HepG2 (cell line): ENCODE data around the gene PMVK. TPM values are rescaled to one million over a fixed set of nuclear protein-coding genes. Genes with fewer than 3 reads are reported as not detected.
A peak's percentile ranks its signal among the peaks of the same experiment; 100 is the strongest.

ENCODE experiments used
- ARID4A ChIP-seq: sonication (generic); formaldehyde crosslinking; IDR thresholded peaks from 2 replicates; pipeline ENCODE4 v1.5.0; 2020; ENCODE audit warnings: mild to moderate bottlenecking, missing genetic modification reagents, borderline replicate concordance
- CENPT ChIP-seq: sonication (generic); formaldehyde crosslinking; IDR thresholded peaks from 2 replicates; pipeline ENCODE4 v1.8.0; 2022; ENCODE audit warnings: low read depth, mild to moderate bottlenecking, moderate library complexity, missing genetic modification reagents
- FOXA1 ChIP-seq, 2 experiments: fragments of 450-650 bp in 1 of 2; sonication (generic) in 1 of 2; formaldehyde crosslinking in 1 of 2; IDR thresholded peaks; 2 replicates each; pipeline versions ENCODE4 v1.4.0 to v1.6.1; 2016 to 2020; ENCODE audit warnings: missing genetic modification reagents in 1 of 2
- MIXL1 ChIP-seq: IDR thresholded peaks from 2 replicates; pipeline ENCODE4 v1.6.1; 2016
- POGZ ChIP-seq: sonication (generic); formaldehyde crosslinking; IDR thresholded peaks from 2 replicates; pipeline ENCODE4 v1.4.0; 2020; ENCODE audit warnings: mild to moderate bottlenecking, missing genetic modification reagents
- PRDM10 ChIP-seq: sonication (generic); formaldehyde crosslinking; IDR thresholded peaks from 2 replicates; pipeline ENCODE4 v1.4.0; 2020; ENCODE audit warnings: low read depth, missing genetic modification reagents
- RFX5 ChIP-seq: IDR thresholded peaks from 2 replicates; pipeline ENCODE4 v1.6.1; 2011; ENCODE audit warnings: low read depth, low read length, improper control_type of control experiment
- RXRB ChIP-seq: IDR thresholded peaks from 2 replicates; pipeline ENCODE4 v1.6.1; 2016; ENCODE audit warnings: borderline replicate concordance, missing genetic modification reagents, missing compliant biosample characterization
- SCMH1 ChIP-seq: sonication (generic); formaldehyde crosslinking; IDR thresholded peaks from 2 replicates; pipeline ENCODE4 v1.9.0; 2021; ENCODE audit warnings: missing genetic modification reagents, mild to moderate bottlenecking, borderline replicate concordance
- SOX13 ChIP-seq, 3 experiments: fragments of 450-650 bp in 1 of 3; sonication (generic) in 1 of 3; formaldehyde crosslinking in 1 of 3; IDR thresholded peaks in 2 of 3; conservative IDR thresholded peaks in 1 of 3; 2 replicates each; pipeline versions ENCODE4 v1.5.0 to v1.6.1; 2016 to 2020; ENCODE audit warnings: antibody characterized with exemption in 1 of 3, mild to moderate bottlenecking in 1 of 3, missing compliant biosample characterization in 1 of 3, missing genetic modification reagents in 1 of 3, moderate library complexity in 1 of 3
- ZBTB3 ChIP-seq: sonication (generic); formaldehyde crosslinking; IDR thresholded peaks from 2 replicates; pipeline ENCODE4 v1.4.0; 2020; ENCODE audit warnings: low read depth, mild to moderate bottlenecking, moderate library complexity, missing genetic modification reagents, borderline replicate concordance
- ZFP1 ChIP-seq: IDR thresholded peaks from 2 replicates; pipeline ENCODE4 v1.6.1; 2016
- ZNF205 ChIP-seq: IDR thresholded peaks from 2 replicates; pipeline ENCODE4 v1.6.1; 2018; ENCODE audit warnings: missing biosample characterization, missing genetic modification reagents
- ZNF350 ChIP-seq: sonication (generic); formaldehyde crosslinking; IDR thresholded peaks from 2 replicates; pipeline ENCODE4 v1.4.0; 2020; ENCODE audit warnings: mild to moderate bottlenecking, low read depth, missing genetic modification reagents, borderline replicate concordance
- ZNF468 ChIP-seq: sonication (generic); formaldehyde crosslinking; IDR thresholded peaks from 2 replicates; pipeline ENCODE4 v1.8.0; 2022; ENCODE audit warnings: mild to moderate bottlenecking, moderate library complexity, missing genetic modification reagents
- ZNF510 ChIP-seq: sonication (generic); formaldehyde crosslinking; IDR thresholded peaks from 2 replicates; pipeline ENCODE4 v1.4.0; 2020; ENCODE audit warnings: low read depth, mild to moderate bottlenecking, missing genetic modification reagents
- ZNF556 ChIP-seq: sonication (generic); formaldehyde crosslinking; IDR thresholded peaks from 2 replicates; pipeline ENCODE4 v1.4.0; 2020; ENCODE audit warnings: mild to moderate bottlenecking, missing genetic modification reagents, borderline replicate concordance
- ZNF674 ChIP-seq: sonication (generic); formaldehyde crosslinking; IDR thresholded peaks from 2 replicates; pipeline ENCODE4 v1.5.0; 2020; ENCODE audit warnings: low read depth, mild to moderate bottlenecking, missing genetic modification reagents
- polyA plus RNA-seq, 8 experiments: library from polyadenylated mRNA; depleted of rRNA in 3 of 8; stranded (reverse) in 7 of 8; unstranded in 1 of 8; fragments of >200 nt; fragmentation: Illumina TruSeq in 4 of 8; extraction: Trizol in 4 of 8; gene quantifications; 2 replicates each; pipeline versions ENCODE4 v1.2.1 to v1.2.3, GENCODE V29; 2011 to 2016; ENCODE audit warnings: low read depth in 4 of 8, missing spikeins in 1 of 8, mixed read lengths in 1 of 8; ENCODE audit not compliant: insufficient read depth in 1 of 8
- total RNA-seq, 5 experiments: library from RNA; depleted of rRNA; stranded (reverse); fragments of >200 nt; fragmentation: Illumina TruSeq; extraction: Trizol; gene quantifications; 2 replicates each; pipeline ENCODE4 v1.2.3, GENCODE V29; 2016; ENCODE audit warnings: low read depth in 1 of 5

The PMVK gene
- total and polyA plus RNA-seq, 2 of the 13 experiments (the other 11 are each of a cell fraction or from before 2014, with no cell fraction given): 3.9 to 12.6 TPM

GRCh38 chr1:154961207-154962155 lies 25.0 kb upstream of the PMVK start, which contains the start of gene PYGO2 (continued):
- 0 out of 2 replicates have a peak, but pooled peaks have one; percentile 37 for TF ChIP-seq ZNF350
- no peak for TF ChIP-seq SCMH1 (CRISPR knock-in tag)
- peak; percentile 69; the same call in 1 of the 2 replicates for TF ChIP-seq POGZ (CRISPR knock-in tag)
- TF ChIP-seq ZNF674 (CRISPR knock-in tag): no peak; the same call in 1 of the 2 replicates
- 0 out of 2 replicates have a peak, but pooled peaks have one; percentile 61 for TF ChIP-seq CENPT (CRISPR knock-in tag)
- peak; percentile 98 for TF ChIP-seq PRDM10 (CRISPR knock-in tag)
- peak; percentile 60; the same call in 1 of the 2 replicates for TF ChIP-seq ZNF510 (CRISPR knock-in tag)
- no peak; the same call in 1 of the 2 replicates for TF ChIP-seq ZBTB3
- TF ChIP-seq ZNF556 (CRISPR knock-in tag): peak; percentile 60; the same call in 1 of the 2 replicates
- TF ChIP-seq ZNF468 (CRISPR knock-in tag): no peak
- no peak for TF ChIP-seq MIXL1 (CRISPR knock-in tag)
- no peak for TF ChIP-seq RFX5
- no peak for TF ChIP-seq FOXA1 (IDR thresholded peaks at IDR 0.05)
- TF ChIP-seq FOXA1 (CRISPR knock-in tag; IDR thresholded peaks at IDR 0.05): no peak
- 0 out of 2 replicates have a peak, but pooled peaks have one; percentile 56 for TF ChIP-seq ZNF205 (CRISPR knock-in tag)
- TF ChIP-seq RXRB (CRISPR knock-in tag): peak; percentile 51
- TF ChIP-seq ARID4A (CRISPR knock-in tag): peak; percentile 88
- TF ChIP-seq ZFP1: peak; percentile 32; the same call in 1 of the 2 replicates
- TF ChIP-seq SOX13 (IDR thresholded peaks at IDR 0.05): no peak
- peak in 1 of 2 experiments; percentile 3; a peak in 1 of 4 replicates for TF ChIP-seq SOX13 (CRISPR knock-in tag; conservative IDR thresholded peaks at IDR 0.05 in 1 of 2, IDR thresholded peaks at IDR 0.05 in 1 of 2)
